Measurements from ENCODE around the gene THBS2. TPM values are rescaled to one million over a fixed set of nuclear protein-coding genes. Genes with fewer than 3 reads are reported as not detected.

THBS2 gene
- total and polyA plus RNA-seq, 4 experiments from 2014 or later: 0.09 to 0.14 TPM; not detected in 2

- Histone ChIP-seq H3K9me3 (ENCODE audit: control insufficient read depth in 1 of 2, low read length in 2 of 2) (no peaks in the 10 kb centered on the region), H3K4me1 (ENCODE audit: insufficient read depth, low read length) (no peaks in the 10 kb centered on the region), H3K4me3 (ENCODE audit: low read length in 2 of 2) (no peak overlapping the region), H3K27me3 (ENCODE audit: insufficient read depth, low read length) (no peaks in the 10 kb centered on the region), H3K27ac (ENCODE audit: low read depth, low read length) (no peak overlapping the region), H3K36me3 (ENCODE audit: insufficient read depth, low read length) (no peaks in the 10 kb centered on the region)
- CTCF ChIA-PET (ENCODE audit: partially characterized antibody): no interaction called here
- POLR2A ChIA-PET (ENCODE audit: partially characterized antibody): no interaction called here
- H3K36me3 Mint-ChIP-seq: no peaks in the 10 kb centered on the region
- intact Hi-C loops (cut with micrococcal nuclease): no loop called here
- no peak overlapping the region for H3K27ac Mint-ChIP-seq
- peaks cover 0 to 4% (median 0%) of the 10 kb centered on the region in 8 donors for H3K9me3 Mint-ChIP-seq
- H3K4me1 Mint-ChIP-seq: peaks cover 0 to 1% (median 0%) of the 10 kb centered on the region in 4 donors
- H3K27me3 Mint-ChIP-seq: peaks cover 9 to 10% of the 10 kb centered on the region in 2 donors
- no peak overlapping the region for H3K4me3 Mint-ChIP-seq
- no peak for DNase-seq
Measured at GRCh38 chr6:169223006-169223405, 30.6 kb downstream of the THBS2 start.

GRCh38 chr6:169222126-169222525 lies 31.5 kb downstream of the THBS2 start:
- no peak overlapping the region for H3K4me3 Mint-ChIP-seq
- peaks cover 9 to 10% of the 10 kb centered on the region in 2 donors for H3K27me3 Mint-ChIP-seq

GRCh38 chr6:169221264-169221663 lies 32.4 kb downstream of the THBS2 start:
- Histone ChIP-seq H3K27me3 (ENCODE audit: insufficient read depth, low read length) (no peaks in the 10 kb centered on the region), H3K9me3 (ENCODE audit: control insufficient read depth in 1 of 2, low read length in 2 of 2) (no peaks in the 10 kb centered on the region), H3K36me3 (ENCODE audit: insufficient read depth, low read length) (no peaks in the 10 kb centered on the region), H3K27ac (ENCODE audit: low read depth, low read length) (no peak overlapping the region), H3K4me3 (ENCODE audit: low read length in 2 of 2) (no peak overlapping the region), H3K4me1 (ENCODE audit: insufficient read depth, low read length) (no peaks in the 10 kb centered on the region)
- no peak for DNase-seq
- Mint-ChIP-seq H3K4me3 (no peak overlapping the region), H3K36me3 (no peaks in the 10 kb centered on the region), H3K27ac (no peak overlapping the region), H3K4me1 (peaks cover 0 to 1% (median 0%) of the 10 kb centered on the region in 4 donors), H3K27me3 (peaks cover 5 to 6% of the 10 kb centered on the region in 2 donors), H3K9me3 (peaks cover 0 to 4% (median 0%) of the 10 kb centered on the region in 8 donors)
- intact Hi-C loops (cut with micrococcal nuclease): no loop called here
- ChIA-PET POLR2A (ENCODE audit: partially characterized antibody) (no interaction called here), CTCF (ENCODE audit: partially characterized antibody) (interaction anchor here (1.0 kb wide), 1 partner anchor 8 kb away, joined by 3 read pairs; no protein-coding TSS in a partner anchor)

More at GRCh38 chr6:169222126-169222525, 31.5 kb downstream of the THBS2 start:
- H3K27me3 ChIP-seq (ENCODE audit: insufficient read depth, low read length): no peaks in the 10 kb centered on the region
- no peaks in the 10 kb centered on the region for H3K4me1 ChIP-seq (ENCODE audit: insufficient read depth, low read length)
- Mint-ChIP-seq H3K36me3 (no peaks in the 10 kb centered on the region), H3K9me3 (peaks cover 0 to 4% (median 0%) of the 10 kb centered on the region in 8 donors), H3K4me1 (peaks cover 0 to 1% (median 0%) of the 10 kb centered on the region in 4 donors), H3K27ac (no peak overlapping the region)
- no peak overlapping the region for H3K27ac ChIP-seq (ENCODE audit: low read depth, low read length)
- no peaks in the 10 kb centered on the region for H3K9me3 ChIP-seq (ENCODE audit: control insufficient read depth in 1 of 2, low read length in 2 of 2)
- H3K36me3 ChIP-seq (ENCODE audit: insufficient read depth, low read length): no peaks in the 10 kb centered on the region
- intact Hi-C loops (cut with micrococcal nuclease): no loop called here
- CTCF ChIA-PET (ENCODE audit: partially characterized antibody): no interaction called here
- H3K4me3 ChIP-seq (ENCODE audit: low read length in 2 of 2): no peak overlapping the region
- POLR2A ChIA-PET (ENCODE audit: partially characterized antibody): no interaction called here
- DNase-seq: no peak

DNA sequence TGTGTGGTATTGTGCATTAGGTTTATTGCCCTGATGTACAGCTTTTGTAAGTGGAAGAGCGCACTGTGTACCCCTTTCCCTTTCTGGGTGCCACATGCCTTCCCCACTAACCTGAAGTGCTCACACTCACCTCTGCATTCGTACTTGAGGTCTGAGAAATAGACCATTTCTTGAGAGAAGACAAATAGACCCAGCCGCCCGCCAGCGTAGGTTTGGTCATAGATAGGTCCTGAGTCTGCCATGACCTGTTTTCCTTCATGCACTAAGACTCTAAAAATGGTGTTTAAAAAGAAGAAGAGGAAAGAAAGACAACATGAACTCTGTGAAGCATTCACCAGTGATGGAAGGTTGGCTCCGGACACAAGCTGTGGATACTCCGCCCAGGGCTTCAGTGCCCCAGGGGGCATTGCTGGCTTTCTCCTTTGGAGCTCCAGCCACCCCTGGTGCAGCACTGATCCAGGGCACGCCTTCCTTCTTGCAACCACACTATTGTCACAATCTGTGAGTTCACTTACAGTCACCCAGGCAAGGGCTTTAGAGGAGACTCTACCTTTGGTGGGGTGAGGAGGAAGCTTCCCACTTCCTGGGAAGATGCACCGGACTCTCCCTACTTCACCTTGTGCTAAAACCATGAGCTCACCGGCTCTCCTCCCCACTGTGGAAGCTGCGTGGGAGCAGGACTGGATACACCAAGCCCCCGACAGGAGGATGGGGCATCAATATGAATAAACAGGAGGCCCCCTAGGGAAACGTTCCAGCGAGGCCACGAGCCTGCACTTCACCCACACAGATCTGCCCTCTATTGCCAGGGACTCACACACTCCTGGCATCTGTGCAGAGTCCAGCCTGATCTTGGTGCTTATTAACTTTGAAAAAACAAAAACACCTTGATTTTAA lies 33.3 kb downstream of the THBS2 start:
- Mint-ChIP-seq H3K4me3 (no peak overlapping the region), H3K36me3 (no peaks in the 10 kb centered on the region), H3K27ac (no peak overlapping the region), H3K4me1 (peaks cover 0 to 1% (median 0%) of the 10 kb centered on the region in 4 donors), H3K27me3 (peaks cover 2 to 3% of the 10 kb centered on the region in 2 donors), H3K9me3 (peaks cover 0 to 4% (median 0%) of the 10 kb centered on the region in 8 donors)
- Histone ChIP-seq H3K4me3 (ENCODE audit: low read length in 2 of 2) (no peak overlapping the region), H3K27ac (ENCODE audit: low read depth, low read length) (no peak overlapping the region), H3K4me1 (ENCODE audit: insufficient read depth, low read length) (no peaks in the 10 kb centered on the region), H3K9me3 (ENCODE audit: control insufficient read depth in 1 of 2, low read length in 2 of 2) (no peaks in the 10 kb centered on the region), H3K36me3 (ENCODE audit: insufficient read depth, low read length) (no peaks in the 10 kb centered on the region), H3K27me3 (ENCODE audit: insufficient read depth, low read length) (no peaks in the 10 kb centered on the region)
- ChIA-PET CTCF (ENCODE audit: partially characterized antibody) (interaction anchor here (1.0 kb wide), 1 partner anchor 7 kb away, joined by 3 read pairs; no protein-coding TSS in a partner anchor), POLR2A (ENCODE audit: partially characterized antibody) (no interaction called here)
- intact Hi-C loops (cut with micrococcal nuclease): no loop called here
- DNase-seq: no peak

DNA sequence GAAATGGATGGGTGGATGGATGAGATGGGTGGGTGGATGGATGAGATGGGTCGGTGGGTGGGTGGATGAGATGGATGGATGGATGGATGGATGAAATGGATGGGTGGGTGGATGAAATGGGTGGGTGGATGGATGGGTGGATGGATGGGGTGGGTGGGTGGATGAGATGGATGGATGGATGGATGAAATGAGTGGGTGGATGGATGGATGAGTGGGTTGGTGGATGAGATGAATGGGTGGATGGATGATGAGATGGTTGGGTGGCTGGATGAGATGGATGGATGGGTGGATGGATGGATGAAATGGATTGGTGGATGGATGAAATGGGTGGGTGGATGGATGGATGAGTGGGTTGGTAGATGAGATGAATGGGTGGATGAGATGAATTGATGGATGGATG lies 35.7 kb downstream of the THBS2 start:
- Mint-ChIP-seq H3K4me3 (no peak overlapping the region), H3K9me3 (peaks cover 0 to 4% (median 0%) of the 10 kb centered on the region in 8 donors), H3K36me3 (no peaks in the 10 kb centered on the region), H3K27ac (no peak overlapping the region), H3K4me1 (peaks cover 0 to 12% (median under 1%) of the 10 kb centered on the region in 4 donors), H3K27me3 (no peaks in the 10 kb centered on the region)
- Histone ChIP-seq H3K4me1 (ENCODE audit: insufficient read depth, low read length) (peaks cover 4% of the 10 kb centered on the region), H3K27me3 (ENCODE audit: insufficient read depth, low read length) (no peaks in the 10 kb centered on the region), H3K9me3 (ENCODE audit: control insufficient read depth in 1 of 2, low read length in 2 of 2) (no peaks in the 10 kb centered on the region), H3K27ac (ENCODE audit: low read depth, low read length) (no peak overlapping the region), H3K4me3 (ENCODE audit: low read length in 2 of 2) (no peak overlapping the region), H3K36me3 (ENCODE audit: insufficient read depth, low read length) (no peaks in the 10 kb centered on the region)
- DNase-seq: no peak
- ChIA-PET POLR2A (ENCODE audit: partially characterized antibody) (no interaction called here), CTCF (ENCODE audit: partially characterized antibody) (no interaction called here)
- intact Hi-C loops (cut with micrococcal nuclease): loop anchor here (10.0 kb wide), 1 partner anchor 1367 kb away; the partner anchor contains the start of gene PDCD2

GRCh38 chr6:169216830-169217229 lies 36.8 kb downstream of the THBS2 start:
- Mint-ChIP-seq H3K36me3 (peaks cover 0 to 2% of the 10 kb centered on the region in 2 donors), H3K27ac (no peak overlapping the region), H3K4me1 (peaks cover 2 to 12% (median 6%) of the 10 kb centered on the region in 4 donors), H3K9me3 (peaks cover 0 to 7% (median under 1%) of the 10 kb centered on the region in 8 donors), H3K4me3 (no peak overlapping the region), H3K27me3 (no peaks in the 10 kb centered on the region)
- intact Hi-C loops (cut with micrococcal nuclease): loop anchor here (10.0 kb wide), 1 partner anchor 1368 kb away; the partner anchor contains the start of gene PDCD2
- POLR2A ChIA-PET (ENCODE audit: partially characterized antibody): no interaction called here
- Histone ChIP-seq H3K27me3 (ENCODE audit: insufficient read depth, low read length) (no peaks in the 10 kb centered on the region), H3K4me1 (ENCODE audit: insufficient read depth, low read length) (peaks cover 10% of the 10 kb centered on the region), H3K27ac (ENCODE audit: low read depth, low read length) (no peak overlapping the region), H3K4me3 (ENCODE audit: low read length in 2 of 2) (no peak overlapping the region), H3K9me3 (ENCODE audit: control insufficient read depth in 1 of 2, low read length in 2 of 2) (no peaks in the 10 kb centered on the region), H3K36me3 (ENCODE audit: insufficient read depth, low read length) (no peaks in the 10 kb centered on the region)
- no peak for DNase-seq
- CTCF ChIA-PET (ENCODE audit: partially characterized antibody): no interaction called here

DNA sequence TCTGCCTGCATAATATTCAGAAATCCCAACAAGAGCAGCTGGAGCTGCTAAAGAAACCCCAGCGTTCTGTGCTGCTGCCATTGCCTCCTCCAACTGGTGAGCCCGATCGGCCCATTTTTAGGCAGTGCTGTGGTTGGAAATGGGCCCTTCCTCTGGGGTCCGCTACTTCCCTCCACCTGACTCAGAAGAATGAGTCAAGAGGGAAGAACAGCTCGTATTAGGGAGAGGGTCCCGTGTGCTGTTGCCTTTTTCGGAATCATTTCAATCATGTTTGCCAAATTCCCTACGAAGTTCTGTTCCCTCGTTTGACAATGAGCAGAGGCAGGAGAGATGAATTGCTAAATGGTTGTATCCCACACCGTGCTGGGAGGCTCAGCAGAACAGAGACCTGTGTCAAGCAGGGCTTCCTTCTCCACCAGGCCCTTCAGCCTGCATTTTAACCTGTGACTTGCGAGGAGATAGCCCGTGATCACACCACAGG lies 38.4 kb downstream of the THBS2 start:
- Histone ChIP-seq H3K4me1 (ENCODE audit: insufficient read depth, low read length) (peaks cover 10% of the 10 kb centered on the region), H3K27ac (ENCODE audit: low read depth, low read length) (no peak overlapping the region), H3K9me3 (ENCODE audit: control insufficient read depth in 1 of 2, low read length in 2 of 2) (no peaks in the 10 kb centered on the region), H3K4me3 (ENCODE audit: low read length in 2 of 2) (no peak overlapping the region), H3K27me3 (ENCODE audit: insufficient read depth, low read length) (no peaks in the 10 kb centered on the region), H3K36me3 (ENCODE audit: insufficient read depth, low read length) (no peaks in the 10 kb centered on the region)
- Mint-ChIP-seq H3K9me3 (peaks cover 0 to 12% (median under 1%) of the 10 kb centered on the region in 8 donors), H3K36me3 (peaks cover 0 to 3% of the 10 kb centered on the region in 2 donors), H3K27ac (peak overlapping the region in 3 of 7 donors; percentile 6 to 32 (median 17)), H3K4me1 (peaks cover 6 to 12% (median 9%) of the 10 kb centered on the region in 4 donors), H3K4me3 (peak overlapping the region in 1 of 8 donors; percentile 24), H3K27me3 (no peaks in the 10 kb centered on the region)
- CTCF ChIA-PET (ENCODE audit: partially characterized antibody): no interaction called here
- no peak for DNase-seq
- intact Hi-C loops (cut with micrococcal nuclease): loop anchor here (10.0 kb wide), 1 partner anchor 1370 kb away; the partner anchor contains the start of gene PDCD2
- POLR2A ChIA-PET (ENCODE audit: partially characterized antibody): no interaction called here
